COLO829 (cell line): ENCODE measurements around the gene SPEN.
"Not testable (repeated sequence)": the region's sequence is repeated elsewhere in the genome, so short reads cannot be mapped to it uniquely, and the experiment has no call there.

ENCODE experiments used
- DNase-seq: peaks from one replicate; pipeline ENCODE4 v3.0.0; 2012; ENCODE audit warnings: low spot score

Gene SPEN

DNA sequence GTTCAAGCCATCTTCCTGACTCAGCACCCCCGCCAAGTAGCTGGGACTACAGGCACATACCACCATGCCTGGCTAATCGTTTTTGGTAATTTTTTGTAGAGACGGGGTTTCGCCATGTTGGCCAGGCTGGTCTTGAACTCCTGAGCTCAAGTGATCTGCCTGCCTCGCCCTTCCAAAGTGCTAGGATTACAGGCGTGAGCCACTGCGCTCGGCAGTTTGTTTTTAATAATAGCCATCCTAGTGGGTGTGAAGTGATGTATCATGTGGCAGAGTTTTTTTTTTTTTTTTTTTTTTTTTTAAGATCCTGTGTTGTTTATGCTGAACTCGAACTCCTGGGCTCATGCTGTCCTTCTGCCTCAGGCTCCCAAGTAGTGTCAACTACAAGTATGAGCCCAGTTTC, 51.8 kb downstream of the SPEN start:
- DNase-seq, result no peak

DNA sequence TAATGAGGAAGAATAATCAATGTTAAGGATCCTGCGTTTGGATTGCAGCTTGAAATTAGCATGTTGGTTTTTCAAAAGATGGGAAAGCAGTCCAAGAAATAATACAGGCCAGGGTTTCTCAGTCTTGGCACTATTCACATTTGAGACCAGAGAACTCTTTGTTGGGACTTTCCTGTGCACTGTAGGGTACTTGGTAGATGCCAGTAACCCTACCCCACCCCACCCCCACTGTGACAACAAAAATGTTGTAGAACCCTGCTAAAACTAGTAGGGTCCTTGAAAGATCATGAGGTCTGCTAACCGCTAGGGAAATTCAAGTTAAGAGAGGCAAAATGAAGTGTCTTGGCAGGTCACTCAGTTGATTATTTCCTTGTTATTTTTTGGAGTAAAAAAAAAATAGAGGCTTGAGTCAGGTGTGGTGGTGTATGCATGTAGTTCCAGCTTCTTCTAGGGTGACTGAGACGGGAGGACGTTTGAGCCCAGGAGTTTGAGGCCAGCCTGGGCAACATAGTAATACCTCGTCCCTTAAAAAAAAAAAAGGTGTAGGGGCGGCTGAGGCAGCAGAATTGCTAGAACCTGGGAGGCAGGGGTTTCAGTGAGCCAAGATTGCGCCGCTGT, 53.3 kb downstream of the SPEN start:
- no peak for DNase-seq

DNA sequence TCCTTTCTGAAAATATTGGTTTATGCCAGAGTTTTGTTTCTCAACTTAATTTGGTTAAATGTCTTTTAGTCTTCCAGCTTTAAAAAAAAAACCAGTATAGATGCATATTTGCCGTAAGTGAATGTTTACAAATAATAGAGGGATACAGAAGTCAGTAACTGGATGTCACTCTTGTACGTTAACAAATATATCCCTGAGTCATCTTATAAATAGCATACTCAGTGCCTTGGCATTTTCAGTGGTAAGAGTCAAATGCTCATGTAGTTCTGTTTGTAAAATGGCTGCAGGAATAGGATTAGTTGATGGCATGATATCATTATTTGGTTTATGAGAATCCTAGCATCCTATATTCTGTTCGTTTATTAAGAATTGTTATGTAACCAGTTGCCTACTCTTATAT, 55.4 kb downstream of the SPEN start:
- DNase-seq, result no peak

DNA sequence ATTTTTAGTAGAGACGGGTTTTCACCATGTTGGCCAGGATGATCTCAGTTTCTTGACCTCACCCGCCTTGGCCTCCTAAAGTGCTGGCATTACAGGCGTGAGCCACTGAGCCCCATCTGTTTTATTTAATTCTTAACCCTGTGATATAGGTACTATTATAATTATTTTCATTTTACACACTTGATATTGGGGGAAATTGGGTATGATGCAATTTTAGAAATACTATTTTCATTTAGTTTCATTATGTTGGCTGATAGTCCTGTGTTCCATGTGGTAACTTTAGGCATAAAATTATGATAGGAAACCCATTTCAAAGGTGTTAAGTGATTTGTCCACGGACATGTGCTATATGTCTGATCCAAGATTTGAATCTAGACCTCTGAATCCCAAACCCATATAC, 61.1 kb downstream of the SPEN start:
- DNase-seq, result no peak

DNA sequence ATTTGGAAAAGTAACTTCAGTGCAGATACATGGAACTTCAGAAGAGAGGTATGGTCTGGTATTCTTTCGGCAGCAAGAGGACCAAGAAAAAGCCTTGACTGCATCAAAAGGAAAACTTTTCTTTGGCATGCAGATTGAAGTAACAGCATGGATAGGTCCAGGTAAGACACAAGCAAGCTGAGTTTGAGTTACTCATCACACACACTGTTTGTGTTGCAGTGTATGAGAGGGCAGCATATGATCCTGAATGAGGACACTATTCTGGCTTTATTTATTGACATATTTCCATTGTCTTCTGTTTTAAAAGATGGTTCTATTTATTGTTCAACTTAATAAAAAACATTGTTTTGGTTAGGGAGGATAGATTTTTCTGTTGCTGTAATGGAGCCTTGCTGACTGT, 63.6 kb downstream of the SPEN start:
- no peak for DNase-seq

DNA sequence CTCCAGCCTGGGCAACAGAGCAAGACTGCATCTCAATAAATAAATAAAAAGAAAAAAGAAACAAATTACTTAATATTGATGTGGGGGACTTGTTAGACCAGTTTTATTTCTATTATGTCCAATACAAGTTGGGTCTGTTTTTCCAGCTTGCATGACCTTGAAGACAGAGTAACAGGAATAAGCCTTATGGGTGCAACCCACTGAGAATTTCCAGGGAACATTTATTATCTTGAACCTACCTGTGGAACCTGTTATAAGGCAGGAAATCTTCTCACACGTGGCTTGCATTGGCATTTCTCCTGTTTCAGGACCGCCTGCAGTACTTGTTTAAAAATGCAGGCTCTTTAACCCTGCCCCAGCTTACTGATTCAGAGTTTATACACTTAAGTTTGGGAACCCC, 64.4 kb downstream of the SPEN start:
- DNase-seq, result no peak

DNA sequence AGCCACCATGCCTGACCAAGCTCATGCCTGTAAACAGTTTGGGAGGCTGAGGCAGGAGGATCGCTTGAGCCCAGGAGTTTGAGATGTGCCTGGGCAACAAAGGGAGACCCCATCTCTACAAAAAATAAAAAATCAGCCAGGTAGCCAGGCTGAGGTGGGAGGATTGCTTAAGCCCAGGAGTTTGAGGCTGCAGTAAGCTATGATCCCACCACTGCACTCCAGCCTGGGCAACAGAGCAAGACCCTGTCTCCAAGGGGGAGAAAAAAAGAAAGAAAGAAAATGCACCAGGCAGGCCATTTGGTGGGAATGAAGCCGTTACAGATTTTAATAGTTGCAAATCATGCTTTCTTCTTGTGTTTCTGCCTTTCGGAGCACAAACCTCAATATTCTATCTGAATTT, 66.1 kb downstream of the SPEN start:
- DNase-seq, result not testable (repeated sequence)

DNA sequence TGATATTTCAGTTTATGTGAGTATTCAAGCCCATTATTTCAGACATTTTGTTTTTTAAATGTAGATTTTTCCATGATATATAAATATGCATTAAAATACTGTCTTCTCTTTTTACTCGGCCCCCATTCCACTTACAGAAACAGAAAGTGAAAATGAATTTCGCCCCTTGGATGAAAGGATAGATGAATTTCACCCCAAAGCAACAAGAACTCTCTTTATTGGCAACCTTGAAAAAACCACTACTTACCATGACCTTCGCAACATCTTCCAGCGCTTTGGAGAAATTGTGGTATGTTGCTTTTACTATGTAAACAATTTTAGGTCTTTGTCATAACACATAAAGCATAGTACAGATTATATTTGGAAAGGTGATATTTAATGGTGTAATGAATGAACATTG, 68.5 kb downstream of the SPEN start:
- DNase-seq, result no peak

DNA sequence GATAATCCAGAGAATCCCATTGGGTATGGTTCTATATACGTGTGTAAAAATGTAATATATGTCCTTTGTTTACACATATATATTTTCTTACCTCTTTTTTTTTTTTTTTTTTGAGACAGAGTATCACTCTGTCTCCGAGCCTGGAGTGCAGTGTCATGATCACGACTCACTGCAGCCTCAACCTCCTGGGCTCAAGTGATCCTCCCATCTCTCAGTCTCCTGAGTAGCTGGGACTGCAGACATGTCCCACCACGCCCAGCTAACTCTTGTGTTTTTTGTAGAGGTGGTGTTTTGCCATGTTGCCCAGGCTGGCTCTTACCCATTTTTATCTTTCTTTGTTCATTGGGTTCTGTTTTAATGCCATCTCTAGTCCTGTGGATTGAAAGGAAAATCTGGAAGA, 68.9 kb downstream of the SPEN start:
- DNase-seq, result no peak

DNA sequence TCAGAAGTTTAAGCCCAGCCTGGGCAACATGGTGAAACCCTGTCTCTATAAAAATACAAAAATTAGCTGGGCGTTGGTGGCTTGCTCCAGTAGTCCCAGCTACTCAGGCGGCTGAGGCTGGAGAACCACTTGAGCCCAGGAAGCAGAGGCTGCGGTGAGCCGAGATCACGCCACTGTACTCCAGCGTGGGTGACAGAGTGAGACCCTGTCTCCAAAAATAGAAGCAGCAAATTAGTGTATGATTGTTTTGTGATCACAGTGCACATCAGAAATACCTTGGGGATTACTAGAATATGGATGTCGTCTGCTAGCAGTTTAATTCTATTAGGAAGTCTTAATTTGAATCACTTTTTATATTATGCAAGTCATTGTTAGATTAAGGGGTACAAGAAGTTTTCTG, 69.4 kb downstream of the SPEN start:
- no peak for DNase-seq

DNA sequence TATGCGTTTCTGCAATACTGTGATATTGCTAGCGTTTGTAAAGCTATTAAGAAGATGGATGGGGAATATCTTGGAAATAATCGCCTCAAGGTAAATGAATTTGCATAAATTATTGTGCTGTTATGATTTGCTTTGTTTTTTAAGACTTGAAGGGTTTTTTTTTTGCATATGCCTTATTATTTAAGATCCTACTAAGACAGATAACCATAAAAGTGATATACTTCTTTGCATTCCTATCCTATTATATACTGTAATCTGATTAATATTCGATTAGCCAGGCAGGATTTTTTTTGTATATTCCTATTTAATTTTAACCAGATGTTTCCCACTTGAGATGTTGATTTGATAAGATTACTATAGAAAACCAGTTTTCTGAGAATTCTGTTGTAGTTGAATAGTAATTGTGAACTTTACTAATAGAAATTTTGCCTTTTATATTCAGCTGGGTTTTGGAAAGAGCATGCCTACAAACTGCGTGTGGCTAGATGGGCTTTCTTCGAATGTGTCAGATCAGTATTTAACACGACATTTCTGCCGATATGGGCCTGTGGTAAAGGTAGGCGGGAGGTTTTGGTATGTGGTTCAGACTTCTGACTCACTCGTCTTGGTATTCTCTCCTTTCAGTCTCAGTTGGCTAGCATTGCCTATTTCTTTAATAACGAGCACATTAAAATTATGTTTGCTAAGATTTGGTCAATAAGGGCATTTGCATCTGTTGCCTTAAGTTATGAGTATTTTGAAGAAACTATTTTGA, 71.6 kb downstream of the SPEN start:
- DNase-seq, result no peak

DNA sequence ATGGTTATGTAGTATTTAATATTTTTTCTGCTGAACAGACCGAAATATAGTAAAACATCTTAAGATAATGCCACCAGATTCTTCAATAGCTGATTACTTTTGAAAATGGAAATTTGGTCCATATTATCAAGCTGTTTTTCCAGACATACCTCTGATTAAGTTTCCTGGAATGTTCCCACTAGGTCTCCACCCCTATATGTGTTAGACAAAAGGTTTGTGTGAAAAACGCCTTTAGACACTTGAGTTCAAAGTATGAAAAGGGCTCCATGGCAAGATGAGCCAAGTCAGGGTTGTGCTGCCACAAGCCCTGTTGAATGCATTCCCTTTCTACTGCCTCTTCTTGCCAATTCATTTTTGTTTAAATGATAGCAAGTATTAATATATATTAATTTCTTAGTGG, 75.7 kb downstream of the SPEN start:
- DNase-seq, result no peak

DNA sequence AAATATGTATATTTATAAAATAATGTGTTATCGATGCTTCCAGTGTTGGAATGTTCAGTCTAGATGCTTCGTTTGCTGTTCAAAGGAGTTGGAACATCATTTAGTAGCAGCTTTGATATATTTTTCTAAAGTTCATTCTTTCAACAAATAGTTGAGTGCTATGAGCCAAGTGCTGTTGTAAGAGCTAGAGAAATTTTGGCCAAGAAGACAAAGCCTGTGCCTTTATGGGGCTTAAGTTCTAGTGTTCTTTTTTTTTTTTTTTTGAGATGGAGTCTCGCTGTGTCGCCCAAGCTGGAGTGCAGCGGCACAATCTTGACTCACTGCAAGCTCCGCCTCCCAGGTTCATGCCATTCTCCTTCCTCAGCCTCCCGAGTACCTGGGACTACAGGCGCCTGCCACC, 78.9 kb downstream of the SPEN start:
- DNase-seq, result not testable (repeated sequence)

DNA sequence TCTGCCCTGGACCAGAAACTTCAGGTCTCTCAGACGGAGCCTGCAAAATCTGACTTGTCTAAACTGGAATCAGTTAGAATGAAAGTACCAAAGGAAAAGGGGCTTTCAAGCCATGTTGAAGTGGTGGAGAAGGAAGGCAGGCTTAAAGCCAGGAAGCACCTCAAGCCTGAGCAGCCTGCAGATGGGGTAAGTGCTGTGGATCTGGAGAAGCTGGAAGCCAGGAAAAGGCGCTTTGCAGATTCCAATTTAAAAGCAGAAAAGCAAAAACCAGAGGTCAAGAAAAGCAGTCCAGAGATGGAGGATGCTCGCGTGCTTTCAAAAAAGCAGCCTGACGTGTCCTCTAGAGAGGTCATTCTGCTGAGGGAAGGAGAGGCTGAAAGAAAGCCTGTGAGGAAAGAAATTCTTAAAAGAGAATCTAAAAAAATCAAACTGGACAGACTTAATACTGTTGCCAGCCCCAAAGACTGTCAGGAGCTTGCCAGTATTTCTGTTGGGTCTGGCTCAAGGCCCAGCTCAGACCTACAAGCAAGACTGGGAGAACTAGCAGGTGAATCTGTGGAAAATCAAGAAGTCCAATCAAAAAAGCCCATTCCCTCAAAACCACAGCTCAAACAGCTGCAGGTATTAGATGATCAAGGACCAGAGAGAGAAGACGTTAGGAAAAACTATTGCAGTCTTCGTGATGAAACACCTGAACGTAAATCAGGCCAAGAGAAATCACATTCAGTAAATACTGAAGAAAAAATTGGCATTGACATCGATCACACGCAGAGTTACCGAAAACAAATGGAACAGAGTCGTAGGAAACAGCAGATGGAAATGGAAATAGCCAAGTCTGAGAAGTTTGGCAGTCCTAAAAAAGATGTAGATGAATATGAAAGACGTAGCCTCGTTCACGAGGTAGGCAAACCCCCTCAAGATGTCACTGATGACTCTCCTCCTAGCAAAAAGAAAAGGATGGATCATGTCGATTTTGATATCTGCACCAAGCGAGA, 81.8 kb downstream of the SPEN start:
- no peak for DNase-seq

DNA sequence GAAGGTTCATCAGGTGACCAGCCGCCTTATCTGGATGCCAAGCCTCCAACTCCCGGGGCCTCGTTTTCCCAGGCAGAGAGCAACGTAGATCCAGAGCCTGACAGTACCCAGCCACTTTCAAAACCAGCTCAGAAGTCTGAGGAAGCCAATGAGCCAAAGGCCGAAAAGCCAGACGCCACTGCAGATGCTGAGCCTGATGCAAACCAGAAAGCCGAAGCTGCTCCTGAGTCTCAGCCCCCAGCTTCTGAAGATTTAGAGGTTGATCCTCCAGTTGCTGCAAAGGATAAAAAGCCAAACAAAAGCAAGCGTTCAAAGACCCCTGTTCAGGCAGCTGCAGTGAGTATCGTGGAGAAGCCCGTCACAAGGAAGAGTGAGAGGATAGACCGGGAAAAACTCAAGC, 83.9 kb downstream of the SPEN start:
- DNase-seq, result no peak

DNA sequence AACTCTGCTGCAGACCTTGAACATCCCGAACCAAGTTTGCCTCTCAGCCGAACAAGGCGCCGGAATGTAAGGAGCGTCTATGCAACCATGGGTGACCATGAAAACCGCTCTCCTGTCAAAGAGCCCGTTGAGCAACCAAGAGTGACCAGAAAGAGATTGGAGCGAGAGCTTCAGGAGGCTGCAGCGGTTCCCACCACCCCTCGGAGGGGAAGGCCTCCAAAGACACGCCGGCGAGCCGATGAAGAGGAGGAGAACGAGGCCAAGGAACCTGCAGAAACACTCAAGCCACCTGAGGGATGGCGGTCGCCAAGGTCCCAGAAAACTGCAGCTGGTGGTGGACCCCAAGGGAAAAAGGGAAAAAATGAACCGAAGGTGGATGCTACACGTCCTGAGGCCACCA, 84.4 kb downstream of the SPEN start:
- DNase-seq, result no peak

DNA sequence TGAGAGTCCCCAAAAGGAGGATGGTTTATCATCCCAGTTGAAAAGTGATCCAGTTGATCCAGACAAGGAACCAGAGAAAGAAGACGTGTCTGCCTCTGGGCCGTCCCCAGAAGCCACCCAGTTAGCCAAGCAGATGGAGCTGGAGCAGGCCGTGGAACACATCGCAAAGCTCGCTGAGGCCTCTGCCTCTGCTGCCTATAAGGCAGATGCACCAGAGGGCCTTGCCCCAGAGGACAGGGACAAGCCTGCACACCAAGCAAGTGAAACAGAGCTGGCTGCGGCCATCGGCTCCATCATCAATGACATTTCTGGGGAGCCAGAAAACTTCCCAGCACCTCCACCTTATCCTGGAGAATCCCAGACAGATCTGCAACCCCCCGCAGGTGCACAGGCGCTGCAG, 85.1 kb downstream of the SPEN start:
- DNase-seq, result no peak

DNA sequence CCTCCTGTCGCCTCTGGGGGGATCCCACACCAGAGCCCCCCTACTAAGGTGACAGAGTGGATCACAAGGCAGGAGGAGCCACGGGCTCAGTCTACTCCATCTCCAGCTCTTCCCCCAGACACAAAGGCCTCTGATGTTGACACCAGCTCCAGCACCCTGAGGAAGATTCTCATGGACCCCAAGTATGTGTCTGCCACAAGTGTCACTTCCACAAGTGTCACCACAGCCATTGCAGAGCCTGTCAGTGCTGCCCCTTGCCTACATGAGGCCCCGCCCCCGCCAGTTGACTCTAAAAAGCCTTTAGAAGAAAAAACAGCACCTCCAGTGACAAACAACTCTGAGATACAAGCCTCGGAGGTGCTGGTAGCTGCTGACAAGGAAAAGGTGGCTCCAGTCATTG, 86.2 kb downstream of the SPEN start:
- DNase-seq, result no peak

DNA sequence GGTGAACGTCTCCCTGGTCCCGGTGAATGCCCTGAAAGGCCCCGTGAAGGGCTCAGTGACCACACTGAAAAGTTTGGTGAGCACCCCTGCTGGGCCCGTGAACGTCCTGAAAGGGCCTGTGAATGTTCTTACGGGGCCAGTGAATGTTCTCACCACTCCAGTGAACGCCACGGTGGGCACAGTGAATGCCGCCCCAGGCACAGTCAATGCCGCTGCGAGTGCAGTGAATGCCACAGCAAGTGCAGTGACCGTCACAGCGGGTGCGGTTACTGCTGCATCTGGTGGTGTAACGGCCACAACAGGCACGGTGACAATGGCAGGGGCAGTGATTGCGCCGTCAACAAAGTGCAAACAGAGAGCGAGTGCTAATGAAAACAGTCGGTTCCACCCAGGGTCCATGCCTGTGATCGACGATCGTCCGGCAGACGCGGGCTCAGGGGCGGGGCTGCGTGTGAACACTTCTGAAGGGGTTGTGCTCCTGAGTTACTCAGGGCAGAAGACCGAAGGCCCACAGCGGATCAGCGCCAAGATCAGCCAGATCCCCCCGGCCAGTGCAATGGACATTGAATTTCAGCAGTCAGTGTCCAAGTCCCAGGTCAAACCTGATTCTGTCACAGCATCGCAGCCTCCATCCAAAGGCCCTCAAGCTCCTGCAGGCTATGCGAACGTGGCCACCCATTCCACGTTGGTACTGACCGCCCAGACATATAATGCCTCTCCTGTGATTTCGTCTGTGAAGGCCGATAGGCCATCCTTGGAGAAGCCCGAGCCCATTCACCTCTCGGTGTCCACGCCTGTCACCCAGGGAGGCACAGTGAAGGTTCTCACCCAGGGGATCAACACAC, 86.9 kb downstream of the SPEN start:
- no peak for DNase-seq

DNA sequence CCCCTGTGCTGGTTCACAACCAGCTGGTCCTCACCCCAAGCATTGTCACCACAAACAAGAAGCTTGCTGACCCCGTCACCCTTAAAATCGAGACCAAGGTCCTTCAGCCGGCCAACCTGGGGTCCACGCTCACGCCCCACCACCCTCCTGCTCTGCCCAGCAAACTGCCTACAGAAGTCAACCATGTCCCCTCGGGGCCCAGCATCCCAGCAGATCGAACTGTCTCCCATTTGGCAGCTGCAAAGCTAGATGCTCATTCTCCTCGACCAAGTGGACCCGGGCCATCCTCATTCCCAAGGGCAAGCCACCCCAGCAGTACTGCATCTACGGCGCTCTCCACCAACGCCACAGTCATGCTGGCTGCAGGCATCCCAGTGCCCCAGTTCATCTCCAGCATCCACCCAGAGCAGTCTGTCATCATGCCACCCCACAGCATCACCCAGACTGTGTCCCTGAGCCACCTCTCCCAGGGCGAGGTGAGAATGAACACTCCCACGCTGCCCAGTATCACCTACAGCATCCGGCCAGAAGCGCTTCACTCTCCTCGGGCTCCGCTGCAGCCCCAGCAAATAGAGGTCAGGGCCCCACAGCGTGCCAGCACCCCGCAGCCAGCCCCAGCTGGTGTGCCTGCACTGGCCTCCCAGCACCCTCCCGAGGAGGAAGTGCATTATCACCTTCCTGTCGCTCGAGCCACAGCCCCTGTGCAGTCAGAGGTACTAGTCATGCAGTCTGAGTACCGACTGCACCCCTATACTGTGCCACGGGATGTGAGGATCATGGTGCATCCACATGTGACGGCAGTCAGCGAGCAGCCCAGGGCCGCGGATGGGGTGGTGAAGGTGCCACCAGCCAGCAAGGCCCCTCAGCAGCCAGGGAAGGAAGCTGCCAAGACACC, 87.8 kb downstream of the SPEN start:
- DNase-seq, result no peak

DNA sequence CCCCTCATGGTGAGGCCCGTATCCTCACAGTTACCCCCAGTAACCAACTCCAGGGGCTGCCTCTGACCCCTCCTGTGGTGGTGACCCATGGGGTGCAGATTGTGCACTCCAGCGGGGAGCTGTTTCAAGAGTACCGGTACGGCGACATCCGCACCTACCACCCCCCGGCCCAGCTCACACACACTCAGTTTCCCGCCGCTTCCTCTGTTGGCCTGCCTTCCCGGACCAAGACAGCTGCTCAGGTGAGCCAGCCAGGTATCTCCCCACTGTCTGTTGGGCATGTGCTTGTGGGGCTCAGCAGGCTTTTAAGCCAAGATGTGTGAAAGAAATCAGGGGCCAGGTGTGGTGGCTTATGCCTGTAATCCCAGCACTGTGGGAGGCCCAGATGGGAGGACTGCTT, 88.5 kb downstream of the SPEN start:
- no peak for DNase-seq
